LNCAP (cell line): ENCODE measurements around the gene MORC2.
A peak's percentile ranks its signal among the peaks of the same experiment; 100 is the strongest.

Experiments
- CTCF ChIP-seq: fragments of 450-650 bp; IDR thresholded peaks from 2 replicates; pipeline ENCODE4 v1.5.1; 2017; ENCODE audit warnings: mild to moderate bottlenecking

Gene MORC2

DNA sequence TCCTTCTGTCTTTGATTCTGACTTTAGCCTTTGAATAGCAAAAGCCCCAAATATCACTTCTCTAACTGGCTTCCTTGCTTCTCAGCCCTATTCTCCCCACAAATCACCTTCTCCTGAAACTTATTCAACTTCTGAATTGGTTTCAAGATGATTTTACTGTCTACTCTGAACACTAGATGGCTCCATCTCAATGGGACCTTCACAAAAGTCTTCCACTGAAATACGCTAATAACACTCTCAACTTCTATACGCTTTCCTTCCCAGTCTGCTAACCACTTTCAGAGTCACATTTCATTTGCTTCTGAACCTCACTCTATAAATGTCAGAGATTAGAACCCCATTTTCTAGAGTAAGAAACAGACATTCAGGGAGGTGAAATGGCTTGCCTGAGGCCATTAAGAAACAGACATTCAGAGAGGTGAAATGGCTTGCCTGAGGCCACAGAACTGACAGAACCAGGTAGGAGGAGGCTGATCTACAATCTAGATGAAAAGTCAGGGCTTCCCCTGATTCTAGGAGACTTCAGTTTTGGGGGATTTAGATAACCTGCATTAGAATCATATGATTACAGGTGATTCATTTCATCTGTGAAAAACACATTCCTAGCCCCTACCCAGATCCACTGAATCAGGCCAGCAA lies 20.6 kb downstream of the MORC2 start:
- peak; percentile 44 for TF ChIP-seq CTCF

- no peak for TF ChIP-seq CTCF
Observed at GRCh38 chr22:30947173-30947815, 21.3 kb downstream of the MORC2 start.

DNA sequence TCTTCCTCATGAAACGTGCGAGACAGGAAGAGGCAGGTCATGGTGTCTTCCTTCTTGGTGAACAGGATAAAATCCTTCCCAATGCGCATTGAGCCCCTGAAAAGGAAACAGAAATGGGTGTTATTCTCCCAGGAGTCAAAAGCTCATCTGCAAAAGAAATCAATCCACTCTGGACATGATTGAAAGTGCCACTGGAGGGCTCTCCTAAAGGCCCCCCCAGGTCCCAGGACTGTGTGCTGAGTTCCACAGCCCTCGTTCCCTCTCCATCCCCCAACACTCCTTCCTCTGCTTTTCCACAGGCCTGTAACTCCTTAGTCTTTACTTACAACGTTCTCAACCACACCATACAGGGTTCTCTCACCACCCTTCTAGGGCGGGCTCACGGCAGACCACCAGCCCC lies 22.2 kb downstream of the MORC2 start:
- no peak for TF ChIP-seq CTCF

DNA sequence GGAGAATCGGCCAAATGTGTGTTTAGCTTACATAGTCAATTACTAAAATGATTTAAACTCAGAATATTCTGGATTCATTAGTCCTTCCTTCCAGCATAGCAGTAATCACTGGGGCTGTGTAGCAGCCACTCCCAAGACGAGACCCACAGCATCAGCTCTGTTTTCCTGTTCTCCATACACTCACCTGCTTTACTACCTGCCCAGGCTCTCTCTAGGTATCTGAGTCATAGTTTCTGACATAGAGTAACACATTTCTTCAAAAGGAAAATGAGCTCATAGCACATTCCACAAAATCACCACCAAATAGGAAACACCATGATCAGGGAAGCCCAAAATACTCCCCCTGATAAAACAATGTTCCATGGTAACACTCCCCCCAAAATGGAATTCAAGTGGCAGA lies 22.9 kb downstream of the MORC2 start:
- no peak for TF ChIP-seq CTCF

- TF ChIP-seq CTCF, result no peak
Observed at GRCh38 chr22:30944986-30945385, 23.6 kb downstream of the MORC2 start.

DNA sequence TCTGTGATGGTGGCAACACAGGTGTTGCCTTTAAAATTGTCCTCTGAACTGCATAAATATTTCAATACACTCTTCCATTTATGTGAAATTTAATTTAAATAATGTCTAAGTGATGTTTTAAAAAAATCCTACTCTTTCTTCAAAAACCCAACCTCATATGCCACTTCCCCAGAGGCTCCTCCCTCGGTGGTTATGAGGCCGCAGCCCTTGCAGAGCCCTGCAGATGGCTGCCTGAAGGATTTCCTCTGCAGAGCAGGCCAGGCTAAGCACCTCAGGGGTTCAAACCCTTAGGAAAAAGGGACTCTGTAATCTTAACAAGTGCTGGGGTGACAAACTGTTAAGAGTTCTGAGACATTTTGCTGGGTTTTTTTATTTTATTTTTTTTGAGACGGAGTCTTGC lies 25.2 kb downstream of the MORC2 start:
- no peak for TF ChIP-seq CTCF

GRCh38 chr22:30941363-30941740 lies 27.2 kb downstream of the MORC2 start:
- no peak for TF ChIP-seq CTCF
